Cerebellar cortex (tissue), 1 donor: Measurements from ENCODE around the gene SHISAL1.

ENCODE experiments used
- DNase-seq: peaks from one replicate; pipeline ENCODE4 v3.0.0-alpha.2; 2015; ENCODE audit warnings: low spot score

Gene SHISAL1

DNA sequence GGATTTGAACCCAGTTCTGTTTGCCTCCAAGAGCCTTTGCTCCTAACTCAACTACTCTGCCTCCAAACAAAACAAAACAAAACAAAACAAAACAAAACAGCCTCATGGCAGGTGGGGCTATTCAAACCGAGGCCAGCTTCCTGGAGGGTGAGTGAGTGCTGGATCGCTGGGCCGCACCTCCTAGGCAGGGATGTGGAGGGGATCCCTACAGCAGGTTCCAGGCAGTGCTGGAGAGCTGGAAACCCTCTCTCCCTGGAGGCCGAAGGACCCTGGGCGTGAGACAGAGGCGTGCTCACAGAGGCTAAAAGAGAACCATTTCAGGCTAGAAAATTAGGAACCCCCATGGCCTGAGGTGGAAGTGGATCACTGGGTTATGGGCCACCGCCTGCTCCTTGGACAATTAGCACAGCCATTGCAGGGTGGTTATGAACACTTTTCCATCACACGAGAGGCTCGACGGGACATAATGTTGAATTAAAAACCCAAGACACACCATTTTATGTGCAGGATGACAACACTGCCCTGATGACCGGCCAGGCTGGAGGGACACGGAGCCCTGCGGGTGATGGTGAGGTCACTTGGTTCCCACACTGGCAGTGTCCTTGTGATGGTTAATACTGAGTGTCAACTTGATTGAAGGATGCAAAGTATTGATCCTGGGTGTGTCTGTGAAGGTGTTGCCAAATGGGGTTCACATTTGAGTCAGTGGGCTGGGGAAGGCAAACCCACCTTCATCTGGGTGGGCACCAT lies 35.2 kb downstream of the SHISAL1 start:
- DNase-seq, result no peak

DNA sequence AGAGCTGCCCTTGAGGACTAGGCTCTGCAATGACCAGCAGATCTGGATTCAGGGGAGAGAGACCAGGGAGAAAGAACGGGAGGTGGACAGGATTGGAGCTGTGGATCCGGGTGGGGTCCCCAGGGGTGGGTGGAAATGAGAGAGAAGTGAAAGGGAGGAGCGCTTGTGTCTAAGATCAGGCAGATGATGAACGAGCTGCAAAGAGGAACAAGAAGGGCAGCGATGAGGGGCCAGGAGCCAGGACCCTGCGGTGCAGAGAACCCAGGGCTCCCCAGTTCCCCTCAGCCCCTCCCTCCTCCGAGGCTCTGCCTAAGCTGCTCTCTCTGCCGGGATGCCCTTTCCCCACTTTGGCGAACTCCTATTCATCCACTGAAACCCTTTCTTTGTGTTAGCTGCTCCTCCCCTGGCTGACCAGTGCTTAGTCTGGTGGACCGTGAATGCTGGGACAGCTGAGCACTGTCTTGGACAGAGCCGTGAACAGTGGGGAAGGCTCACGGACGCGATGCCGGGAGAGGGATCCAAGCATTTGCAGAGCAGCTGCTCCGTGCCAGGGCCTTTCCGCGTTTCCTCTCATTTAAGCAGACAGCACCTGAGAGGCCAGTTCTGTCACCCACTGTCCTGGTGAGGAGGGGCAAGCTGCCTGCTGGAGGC lies 35.9 kb downstream of the SHISAL1 start:
- DNase-seq, result peak; percentile 6

GRCh38 chr22:44276041-44276440 lies 36.7 kb downstream of the SHISAL1 start:
- DNase-seq, result no peak

DNA sequence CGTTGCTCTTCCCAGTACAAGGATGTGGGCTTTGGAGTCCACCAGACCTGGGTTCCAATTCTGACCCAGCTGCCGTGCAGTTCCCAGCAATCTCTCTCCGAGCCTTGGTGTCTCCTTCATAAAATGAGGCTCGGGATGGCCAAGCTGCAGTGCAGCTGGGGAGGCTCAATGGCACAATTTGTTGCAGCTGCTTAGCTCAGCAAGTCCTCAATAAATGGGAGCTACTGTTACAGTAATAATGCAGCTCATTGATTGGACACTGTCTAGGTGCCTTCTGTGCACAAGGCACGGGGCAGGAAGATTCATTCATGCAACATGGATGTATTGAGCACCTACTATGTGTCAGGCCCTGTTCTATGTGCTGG lies 37.1 kb downstream of the SHISAL1 start:
- no peak for DNase-seq

GRCh38 chr22:44274918-44275630 lies 37.7 kb downstream of the SHISAL1 start:
- no peak for DNase-seq

- no peak for DNase-seq
Measured at GRCh38 chr22:44273175-44273574, 39.6 kb downstream of the SHISAL1 start.

DNA sequence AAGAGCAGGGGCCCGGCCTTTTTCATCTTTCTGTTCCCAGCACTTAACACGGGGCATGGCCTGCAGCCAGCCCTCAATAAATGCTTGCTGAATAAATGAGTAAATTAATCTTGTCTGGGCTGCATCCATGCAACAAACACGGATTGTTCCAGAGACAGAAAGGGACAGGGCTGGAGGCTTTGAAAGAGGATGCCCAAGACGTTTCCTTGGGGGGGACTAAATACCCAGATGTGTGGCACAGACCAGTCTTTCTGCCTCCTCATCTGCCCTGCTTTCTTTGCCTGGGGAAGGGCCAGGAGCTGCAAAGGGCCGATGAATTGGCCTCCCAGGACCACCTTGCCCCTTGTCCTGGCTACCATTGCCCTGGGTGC lies 40.4 kb downstream of the SHISAL1 start:
- DNase-seq, result peak; percentile 3

DNA sequence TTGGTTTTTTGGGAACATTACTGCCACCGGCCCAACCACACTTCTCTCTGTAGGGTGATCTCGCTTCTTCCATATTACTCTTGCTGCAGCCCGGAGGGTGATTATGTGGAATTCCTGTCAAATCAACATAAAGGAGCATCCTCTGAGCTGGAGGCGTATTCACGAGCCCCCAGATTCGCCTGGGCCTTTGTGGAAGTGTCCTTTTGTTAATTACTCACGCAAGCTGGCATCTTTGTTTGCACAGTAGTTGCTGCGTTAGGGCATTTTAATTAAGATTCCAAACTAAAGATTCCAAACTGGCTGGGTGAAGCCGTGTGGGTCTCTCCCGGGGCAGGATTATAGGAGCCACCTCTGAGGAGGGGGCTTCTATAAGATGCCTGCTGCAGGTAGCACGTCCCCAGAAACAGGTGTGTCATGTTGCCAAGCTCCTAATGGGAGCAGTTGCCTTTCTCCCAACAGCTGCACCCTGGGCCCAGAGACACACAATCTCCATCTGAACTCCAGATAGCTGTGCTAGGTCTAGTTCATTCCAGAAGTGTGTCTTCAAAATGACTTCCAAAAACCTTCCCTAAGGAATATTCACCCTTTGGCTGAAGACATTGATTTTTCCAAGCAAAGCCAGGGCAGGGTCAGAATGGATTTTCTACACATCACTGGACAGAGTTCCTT lies 40.9 kb downstream of the SHISAL1 start:
- no peak for DNase-seq

GRCh38 chr22:44271010-44271500 lies 41.7 kb downstream of the SHISAL1 start:
- no peak for DNase-seq

DNA sequence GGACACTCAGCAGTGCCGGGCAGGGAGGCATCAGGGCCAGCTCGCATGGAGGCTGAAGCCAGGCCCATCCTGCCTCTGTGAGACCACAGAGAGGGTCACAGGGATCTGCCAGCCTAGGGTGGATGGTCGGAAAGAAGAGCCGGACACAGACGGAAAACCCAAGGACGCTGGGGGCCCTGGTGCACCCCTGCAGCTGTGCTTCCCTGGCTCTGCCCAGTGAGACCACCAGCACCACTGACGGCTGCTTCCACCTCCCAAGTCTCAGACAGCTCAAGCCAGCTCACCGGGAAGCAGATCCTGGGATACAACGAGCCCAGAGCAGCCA lies 42.2 kb downstream of the SHISAL1 start:
- no peak for DNase-seq

DNA sequence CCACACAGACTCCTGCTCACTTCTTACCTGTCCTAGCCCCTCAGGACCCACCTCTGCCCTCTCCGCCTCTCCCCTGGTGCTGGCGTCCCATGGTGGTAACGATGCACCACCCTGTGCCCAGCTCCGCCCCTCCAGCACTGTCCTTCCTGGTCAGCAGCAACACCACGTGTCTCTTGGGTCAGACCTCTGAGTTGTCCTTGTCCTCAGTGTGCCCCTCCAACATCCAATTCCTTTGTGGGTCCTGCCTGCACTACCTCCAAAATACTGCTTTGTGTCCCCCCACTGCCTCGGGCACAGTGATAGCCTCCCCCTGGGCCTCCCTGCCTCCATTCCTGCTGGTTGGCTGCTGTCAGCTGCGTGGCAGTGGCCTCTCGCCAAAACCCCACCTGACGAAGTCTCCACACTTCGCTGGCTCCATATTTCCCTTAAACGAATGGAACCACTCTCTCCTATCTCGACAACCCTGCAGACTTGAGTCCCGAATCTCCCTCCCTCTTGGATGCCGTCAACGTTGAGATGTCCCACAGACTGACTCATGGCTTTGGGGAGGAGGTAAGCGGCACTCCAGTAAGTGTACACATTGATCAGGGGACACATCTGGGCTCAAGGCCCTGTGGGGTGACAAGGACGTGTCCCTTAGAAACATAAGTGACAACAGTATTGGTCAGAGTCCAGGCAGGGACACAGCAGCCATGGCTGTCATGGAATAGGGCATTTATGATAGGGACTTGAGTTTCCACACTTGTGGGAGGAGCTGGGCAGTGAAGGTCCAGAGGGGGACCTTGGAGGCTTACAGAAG lies 42.8 kb downstream of the SHISAL1 start:
- DNase-seq, result no peak

DNA sequence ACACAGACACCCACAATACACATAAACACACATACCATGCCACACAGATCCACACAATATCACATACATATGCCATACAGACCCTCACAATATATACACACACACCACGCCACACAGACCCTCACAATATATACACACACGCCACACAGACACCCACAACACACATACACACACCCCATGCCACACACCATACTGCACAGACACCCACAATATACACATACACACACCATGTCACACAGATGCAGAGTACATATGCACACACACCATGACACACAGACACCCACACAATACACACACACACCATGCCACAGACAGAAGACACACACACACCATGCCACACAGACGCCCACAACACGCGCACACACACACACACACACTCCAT lies 43.6 kb downstream of the SHISAL1 start:
- no peak for DNase-seq

- DNase-seq, result no peak
Measured at GRCh38 chr22:44268431-44269116, 44.2 kb downstream of the SHISAL1 start.

DNA sequence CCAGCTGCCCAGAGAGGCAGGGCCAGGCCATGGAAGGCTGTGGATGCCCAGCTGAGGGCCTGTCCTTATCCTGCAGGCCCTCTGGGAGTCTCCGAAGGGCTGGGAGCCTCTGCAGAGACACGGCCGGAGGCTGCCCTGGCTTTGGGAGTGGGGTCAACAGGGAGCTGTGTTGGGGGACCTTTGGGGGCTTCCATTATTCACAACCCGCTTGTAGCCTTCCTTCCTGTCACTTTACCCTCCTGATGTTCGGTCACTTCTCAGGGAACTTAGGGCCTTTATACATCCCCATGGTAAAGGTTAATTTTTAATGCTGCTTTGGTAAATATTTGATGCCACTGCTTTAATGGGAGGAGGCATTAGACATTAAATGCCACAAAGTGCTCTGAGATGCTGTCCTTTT lies 44.9 kb downstream of the SHISAL1 start:
- DNase-seq, result no peak

GRCh38 chr22:44266796-44267760 lies 45.7 kb downstream of the SHISAL1 start:
- DNase-seq, result no peak

GRCh38 chr22:44263547-44263946 lies 49.2 kb downstream of the SHISAL1 start:
- no peak for DNase-seq

- DNase-seq, result no peak
Measured at GRCh38 chr22:44261861-44262595, 50.7 kb downstream of the SHISAL1 start.

- DNase-seq, result no peak
Measured at GRCh38 chr22:44261164-44261860, 51.4 kb downstream of the SHISAL1 start.
